Ecto neural progenitor cell (in vitro differentiated cells): ENCODE measurements around the gene TIMP2.

Experiments
- DNase-seq: peaks from one replicate; pipeline ENCODE4 v3.0.0-alpha.2; 2018; ENCODE audit warnings: low spot score

The TIMP2 gene

GRCh38 chr17:78812855-78813254, 112.3 kb downstream of the TIMP2 start:
- DNase-seq: no peak

GRCh38 chr17:78808163-78808562, 117.0 kb downstream of the TIMP2 start:
- DNase-seq: no peak

GRCh38 chr17:78806451-78806850, 118.7 kb downstream of the TIMP2 start:
- no peak for DNase-seq

- DNase-seq: no peak
Measured at GRCh38 chr17:78805301-78805700, 119.9 kb downstream of the TIMP2 start.

- DNase-seq: no peak
Measured at GRCh38 chr17:78804777-78805176, 120.4 kb downstream of the TIMP2 start.

- no peak for DNase-seq
Measured at GRCh38 chr17:78803186-78803845, 121.9 kb downstream of the TIMP2 start.
